ENCODE measurements around the gene ARHGEF28.

DNA sequence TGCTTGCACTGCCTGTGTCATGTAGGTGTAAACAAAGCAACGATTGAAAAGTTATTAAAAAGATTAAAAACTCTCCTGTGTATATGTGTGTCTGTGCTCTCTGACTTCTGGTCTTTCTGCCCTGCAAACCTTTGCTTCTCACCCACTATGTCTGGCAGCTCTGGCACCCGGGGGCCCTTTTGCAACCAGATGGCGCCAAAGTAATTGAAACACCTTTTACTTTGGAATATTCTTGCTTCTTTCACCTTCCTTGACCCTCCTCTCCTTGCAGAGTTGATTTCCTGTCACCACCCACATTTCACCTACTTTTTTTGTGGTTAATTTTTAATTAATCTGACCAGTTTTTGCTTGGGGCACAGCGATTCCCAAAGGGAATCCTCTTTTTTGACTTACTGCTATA lies 275.5 kb downstream of the ARHGEF28 start:
- TF ChIP-seq YY1 (IDR thresholded peaks at IDR 0.05; ENCODE audit: insufficient read depth, insufficient read length) (no peak), ZNF274 (IDR thresholded peaks at IDR 0.05; ENCODE audit: low read depth, low read length) (no peak), SUZ12 (IDR thresholded peaks at IDR 0.05; ENCODE audit: extremely low read depth, insufficient read depth, insufficient read length) (no peak)
